K562 (cell line): ENCODE results near the gene GSPT2. TPM values are rescaled to one million over a fixed set of nuclear protein-coding genes. Genes with fewer than 3 reads are reported as not detected.

Experiments used
- ATAC-seq: fragments of 200-7000 bp; cut with Tn5 transposase; 3 replicates; pipeline ENCODE4 v1.9.1; 2020; ENCODE audit warnings: moderate library complexity
- BruUV-seq: library from RNA; stranded (reverse); fragments of 400-500 nt; replicated peaks from 2 replicates; lab custom pipeline; 2021; lab: Mats Ljungman, UMichigan
- CTCF ChIA-PET: fragments of 300-600 bp; formaldehyde crosslinking; extraction: SDS; loops from one replicate; lab custom pipeline; 2021; ENCODE audit warnings: low intra/inter-chr PET ratio; lab: Yijun Ruan, JAX
- POLR2A ChIA-PET: fragments of 300-600, 350-650 bp; sonication (Branson Sonifier 250); formaldehyde crosslinking; extraction: SDS; loops from one replicate; lab custom pipeline; 2021; ENCODE audit warnings: antibody characterized with exemption, inconsistent platforms; lab: Yijun Ruan, JAX
- DNase-seq, 4 experiments: peaks; one replicate each; pipeline versions ENCODE4 v3.0.0 to v3.0.0-alpha.2; 2011 to 2018; ENCODE audit warnings: low spot score in 3 of 4, mixed read lengths in 3 of 4; ENCODE audit errors: extremely low read depth in 1 of 4
- FAIRE-seq: peaks from 2 replicates; lab custom pipeline; 2011; peaks lifted over from hg19 to GRCh38; lab: Jason Lieb, UNC
- H2AFZ ChIP-seq: 2 replicates; pipeline ENCODE4 v1.6.0; 2011; ENCODE audit warnings: low read depth, low read length, control low read depth, inconsistent platforms
- H3K27ac ChIP-seq: fragments of 200-600 bp; 3 replicates; pipeline ENCODE4 v1.8.0; 2011; ENCODE audit warnings: low read depth, mild to moderate bottlenecking, control low read depth, inconsistent platforms, low read length, moderate library complexity, mixed read lengths; ENCODE audit errors: extremely low read depth
- H3K27me3 ChIP-seq, 2 experiments: fragments of 300-600 bp in 1 of 2; 2 replicates in 1 of 2; 3 replicates in 1 of 2; pipeline versions ENCODE4 v1.6.0 to v1.8.0; 2011; ENCODE audit warnings: inconsistent platforms in 2 of 2, low read length in 2 of 2, mild to moderate bottlenecking in 1 of 2, mixed read lengths in 1 of 2, moderate library complexity in 1 of 2; ENCODE audit not compliant: control insufficient read depth in 2 of 2, insufficient read depth in 2 of 2
- H3K36me3 ChIP-seq: fragments of 300-600 bp; 3 replicates; pipeline ENCODE4 v1.8.0; 2011; ENCODE audit warnings: mild to moderate bottlenecking, low read length, inconsistent platforms; ENCODE audit not compliant: control insufficient read depth, insufficient read depth
- H3K4me1 ChIP-seq, 2 experiments: fragments of 200-600 bp in 1 of 2; replicated peaks in 1 of 2; 2 replicates in 1 of 2; 3 replicates in 1 of 2; pipeline versions ENCODE4 v1.5.1 to v1.8.0; 2011; ENCODE audit warnings: inconsistent platforms in 2 of 2, low read length in 2 of 2, mild to moderate bottlenecking in 1 of 2, mixed read lengths in 1 of 2, moderate library complexity in 1 of 2; ENCODE audit not compliant: control insufficient read depth in 2 of 2, insufficient read depth in 2 of 2
- H3K4me2 ChIP-seq: 2 replicates; pipeline ENCODE4 v1.6.1; 2011; ENCODE audit warnings: low read length, control low read depth, inconsistent platforms, mixed read lengths; ENCODE audit not compliant: insufficient read depth
- H3K4me3 ChIP-seq: fragments of 200-600 bp; sonication (generic), shearing (Covaris generic); 2 replicates; pipeline ENCODE4 v1.5.1; 2016; ENCODE audit warnings: control low read depth, inconsistent platforms
- H3K79me2 ChIP-seq: fragments of 200-600 bp; 3 replicates; pipeline ENCODE4 v1.8.0; 2011; ENCODE audit warnings: low read length, inconsistent platforms; ENCODE audit not compliant: control insufficient read depth, insufficient read depth
- H3K9ac ChIP-seq, 2 experiments: 2 replicates each; pipeline versions ENCODE4 v1.6.0 to v1.6.1; 2011; ENCODE audit warnings: low read depth in 2 of 2, low read length in 2 of 2, control low read depth in 1 of 2, inconsistent platforms in 1 of 2, mild to moderate bottlenecking in 1 of 2, mixed read lengths in 1 of 2; ENCODE audit not compliant: insufficient read depth in 1 of 2
- H3K9me1 ChIP-seq: one replicate; pipeline ENCODE4 v1.6.0; 2011; ENCODE audit warnings: inconsistent platforms, mild to moderate bottlenecking, low read length, moderate library complexity; ENCODE audit not compliant: control insufficient read depth, insufficient read depth
- H3K9me3 ChIP-seq: replicated peaks from 2 replicates; pipeline ENCODE4 v1.5.1; 2011; ENCODE audit warnings: low read depth, low read length, inconsistent platforms; ENCODE audit not compliant: control insufficient read depth, insufficient read depth
- H4K20me1 ChIP-seq: replicated peaks from 2 replicates; pipeline ENCODE4 v1.6.1; 2011; ENCODE audit warnings: low read length, inconsistent platforms, mixed read lengths; ENCODE audit not compliant: control insufficient read depth, insufficient read depth
- DEAF1 ChIP-seq: fragments of 450-650 bp; formaldehyde crosslinking; IDR thresholded peaks from 2 replicates; pipeline ENCODE4 v1.4.0; 2020; ENCODE audit warnings: mild to moderate bottlenecking, moderate library complexity
- DLX4 ChIP-seq: fragments of 250-450 bp; sonication (Bioruptor Pico); IDR thresholded peaks from 2 replicates; pipeline ENCODE4 v1.6.1; 2021; ENCODE audit warnings: mild to moderate bottlenecking
- MAFF ChIP-seq: IDR thresholded peaks from 2 replicates; pipeline ENCODE4 v1.6.1; 2012; ENCODE audit warnings: low read length, improper control_type of control experiment
- MAFK ChIP-seq: IDR thresholded peaks from 2 replicates; pipeline ENCODE4 v1.6.1; 2011; ENCODE audit warnings: low read length, improper control_type of control experiment
- MXD1 ChIP-seq: fragments of 250-450 bp; sonication (Bioruptor Pico); IDR thresholded peaks from 2 replicates; pipeline ENCODE4 v1.8.0; 2021; ENCODE audit warnings: borderline replicate concordance, mild to moderate bottlenecking, moderate library complexity; ENCODE audit not compliant: poor library complexity, severe bottlenecking
- RREB1 ChIP-seq: fragments of 250-450 bp; sonication (Bioruptor Pico); IDR thresholded peaks from 2 replicates; pipeline ENCODE4 v1.4.0; 2020
- ZNF740 ChIP-seq, 3 experiments: fragments of 200-800 bp in 1 of 3; sonication (Bioruptor generic) in 1 of 3; sonication (generic) in 1 of 3; formaldehyde crosslinking in 1 of 3; IDR thresholded peaks; 2 replicates each; pipeline versions ENCODE4 v1.6.1 to v1.8.0; 2016 to 2022; ENCODE audit warnings: mild to moderate bottlenecking in 2 of 3, missing compliant biosample characterization in 2 of 3, missing genetic modification characterization in 2 of 3, missing genetic modification reagents in 1 of 3
- WGBS: fragments of 100-300 bp; shearing (Covaris generic); methylation state at CpG from one replicate; pipeline ENCODE4 v1.1.6; 2016; ENCODE audit warnings: low coverage, mixed read lengths; ENCODE audit not compliant: insufficient coverage; ENCODE audit errors: missing lambda C conversion rate; 5-methylcytosine and 5-hydroxymethylcytosine counted together
- in situ Hi-C: fragments of 300-500 bp; cut with MboI; formaldehyde crosslinking; loops from 4 replicates; pipeline ENCODE4 v1.15.0; 2018; ENCODE audit warnings: inconsistent platforms, mixed read lengths
- intact Hi-C: fragments of 100-400 bp; cut with micrococcal nuclease; formaldehyde crosslinking; loops from 2 replicates; pipeline ENCODE4 v1.14.2; 2022
- polyA plus RNA-seq, 8 experiments: library from polyadenylated mRNA; depleted of rRNA in 4 of 8; stranded (reverse) in 5 of 8; unstranded in 3 of 8; fragments of >200 nt; fragmentation: Nextera tagmentation in 2 of 8; fragmentation: Illumina TruSeq in 1 of 8; extraction: Ambion mirVana in 2 of 8; extraction: Trizol in 1 of 8; gene quantifications; 2 replicates each; pipeline versions ENCODE4 v1.2.1 to v1.2.3, GENCODE V29; 2011 to 2014; ENCODE audit warnings: inconsistent platforms in 1 of 8, missing spikeins in 1 of 8
- total RNA-seq, 7 experiments: library from RNA; depleted of rRNA in 6 of 7; stranded (reverse); fragments of >200 nt in 6 of 7; fragmentation: Illumina TruSeq in 2 of 7; extraction: Trizol in 2 of 7; gene quantifications; 2 replicates each; pipeline versions ENCODE4 v1.2.1 to v1.2.3, GENCODE V29; 2011 to 2021; ENCODE audit warnings: low replicate concordance in 1 of 7

The GSPT2 gene
- total and polyA plus RNA-seq, 9 of the 15 experiments (the other 6 are each of a cell fraction or from before 2014, with no cell fraction given), result 0.93 to 4.2 (median 3.4) TPM

GRCh38 chrX:51779306-51779705 is 36.1 kb downstream of the GSPT2 start (continued):
- TF ChIP-seq ZNF740 (CRISPR knock-in tag; IDR thresholded peaks at IDR 0.05), result no peak
- no peak for TF ChIP-seq ZNF740 (tag; IDR thresholded peaks at IDR 0.05)

- H3K4me2 ChIP-seq, result no peak overlapping the region
- no TSS peak for BruUV-seq
- CTCF ChIA-PET, result no interaction called here
- TF ChIP-seq DEAF1, result no peak
- TF ChIP-seq MAFK, result no peak
- no peak for TF ChIP-seq DLX4 (CRISPR knock-in tag)
- no peak for TF ChIP-seq RREB1 (CRISPR knock-in tag)
- no peak for TF ChIP-seq MAFF
- TF ChIP-seq MXD1 (CRISPR knock-in tag), result no peak
These were observed 51.9 kb downstream of the GSPT2 start for GRCh38 chrX:51795136-51795535.

More at GRCh38 chrX:51795136-51795535, 51.9 kb downstream of the GSPT2 start:
- Histone ChIP-seq H3K4me3 (no peak overlapping the region), H3K9me1 (no peaks in the 10 kb centered on the region), H4K20me1 (no peaks in the 10 kb centered on the region), H3K79me2 (no peaks in the 10 kb centered on the region), H2AFZ (no peak overlapping the region), H3K9ac (no peak overlapping the region), H3K27ac (no peak overlapping the region), H3K27me3 (no peaks in the 10 kb centered on the region), H3K9me3 (no peaks in the 10 kb centered on the region), H3K36me3 (no peaks in the 10 kb centered on the region), H3K4me1 (no peaks in the 10 kb centered on the region)
- FAIRE-seq, result no peak
- in situ Hi-C loops, result no loop called here
- DNase-seq, result no peak
- intact Hi-C loops, result no loop called here
- no peak for ATAC-seq
- 0% methylated on average over 2 of the region's 2 CpGs for WGBS
- POLR2A ChIA-PET, result no interaction called here
